K562 (cell line): ENCODE data around the gene CLDN5. TPM values are rescaled to one million over a fixed set of nuclear protein-coding genes. Genes with fewer than 3 reads are reported as not detected.
A peak's percentile ranks its signal among the peaks of the same experiment; 100 is the strongest.

Experiments used
- ATAC-seq: fragments of 200-7000 bp; cut with Tn5 transposase; 3 replicates; pipeline ENCODE4 v1.9.1; 2020; ENCODE audit warnings: moderate library complexity
- BruUV-seq: library from RNA; stranded (reverse); fragments of 400-500 nt; replicated peaks from 2 replicates; lab custom pipeline; 2021; lab: Mats Ljungman, UMichigan
- CTCF ChIA-PET: fragments of 300-600 bp; formaldehyde crosslinking; extraction: SDS; loops from one replicate; lab custom pipeline; 2021; ENCODE audit warnings: low intra/inter-chr PET ratio; lab: Yijun Ruan, JAX
- POLR2A ChIA-PET: fragments of 300-600, 350-650 bp; sonication (Branson Sonifier 250); formaldehyde crosslinking; extraction: SDS; loops from one replicate; lab custom pipeline; 2021; ENCODE audit warnings: antibody characterized with exemption, inconsistent platforms; lab: Yijun Ruan, JAX
- DNase-seq, 4 experiments: peaks; one replicate each; pipeline versions ENCODE4 v3.0.0 to v3.0.0-alpha.2; 2011 to 2018; ENCODE audit warnings: low spot score in 3 of 4, mixed read lengths in 3 of 4; ENCODE audit errors: extremely low read depth in 1 of 4
- FAIRE-seq: peaks from 2 replicates; lab custom pipeline; 2011; peaks lifted over from hg19 to GRCh38; lab: Jason Lieb, UNC
- H2AFZ ChIP-seq: 2 replicates; pipeline ENCODE4 v1.6.0; 2011; ENCODE audit warnings: low read depth, low read length, control low read depth, inconsistent platforms
- H3K27ac ChIP-seq: fragments of 200-600 bp; 3 replicates; pipeline ENCODE4 v1.8.0; 2011; ENCODE audit warnings: low read depth, mild to moderate bottlenecking, control low read depth, inconsistent platforms, low read length, moderate library complexity, mixed read lengths; ENCODE audit errors: extremely low read depth
- H3K27me3 ChIP-seq, 2 experiments: fragments of 300-600 bp in 1 of 2; 2 replicates in 1 of 2; 3 replicates in 1 of 2; pipeline versions ENCODE4 v1.6.0 to v1.8.0; 2011; ENCODE audit warnings: inconsistent platforms in 2 of 2, low read length in 2 of 2, mild to moderate bottlenecking in 1 of 2, mixed read lengths in 1 of 2, moderate library complexity in 1 of 2; ENCODE audit not compliant: control insufficient read depth in 2 of 2, insufficient read depth in 2 of 2
- H3K36me3 ChIP-seq: fragments of 300-600 bp; 3 replicates; pipeline ENCODE4 v1.8.0; 2011; ENCODE audit warnings: mild to moderate bottlenecking, low read length, inconsistent platforms; ENCODE audit not compliant: control insufficient read depth, insufficient read depth
- H3K4me1 ChIP-seq, 2 experiments: fragments of 200-600 bp in 1 of 2; replicated peaks in 1 of 2; 2 replicates in 1 of 2; 3 replicates in 1 of 2; pipeline versions ENCODE4 v1.5.1 to v1.8.0; 2011; ENCODE audit warnings: inconsistent platforms in 2 of 2, low read length in 2 of 2, mild to moderate bottlenecking in 1 of 2, mixed read lengths in 1 of 2, moderate library complexity in 1 of 2; ENCODE audit not compliant: control insufficient read depth in 2 of 2, insufficient read depth in 2 of 2
- H3K4me2 ChIP-seq: 2 replicates; pipeline ENCODE4 v1.6.1; 2011; ENCODE audit warnings: low read length, control low read depth, inconsistent platforms, mixed read lengths; ENCODE audit not compliant: insufficient read depth
- H3K4me3 ChIP-seq: fragments of 200-600 bp; sonication (generic), shearing (Covaris generic); 2 replicates; pipeline ENCODE4 v1.5.1; 2016; ENCODE audit warnings: control low read depth, inconsistent platforms
- H3K79me2 ChIP-seq: fragments of 200-600 bp; 3 replicates; pipeline ENCODE4 v1.8.0; 2011; ENCODE audit warnings: low read length, inconsistent platforms; ENCODE audit not compliant: control insufficient read depth, insufficient read depth
- H3K9ac ChIP-seq, 2 experiments: 2 replicates each; pipeline versions ENCODE4 v1.6.0 to v1.6.1; 2011; ENCODE audit warnings: low read depth in 2 of 2, low read length in 2 of 2, control low read depth in 1 of 2, inconsistent platforms in 1 of 2, mild to moderate bottlenecking in 1 of 2, mixed read lengths in 1 of 2; ENCODE audit not compliant: insufficient read depth in 1 of 2
- H3K9me1 ChIP-seq: one replicate; pipeline ENCODE4 v1.6.0; 2011; ENCODE audit warnings: inconsistent platforms, mild to moderate bottlenecking, low read length, moderate library complexity; ENCODE audit not compliant: control insufficient read depth, insufficient read depth
- H3K9me3 ChIP-seq: replicated peaks from 2 replicates; pipeline ENCODE4 v1.5.1; 2011; ENCODE audit warnings: low read depth, low read length, inconsistent platforms; ENCODE audit not compliant: control insufficient read depth, insufficient read depth
- H4K20me1 ChIP-seq: replicated peaks from 2 replicates; pipeline ENCODE4 v1.6.1; 2011; ENCODE audit warnings: low read length, inconsistent platforms, mixed read lengths; ENCODE audit not compliant: control insufficient read depth, insufficient read depth
- ATF1 ChIP-seq, 2 experiments: fragments of 450-650 bp in 1 of 2; IDR thresholded peaks; 2 replicates each; pipeline ENCODE4 v1.6.1; 2016; ENCODE audit warnings: missing compliant biosample characterization in 1 of 2, missing genetic modification characterization in 1 of 2
- BACH1 ChIP-seq: fragments of 200-800 bp; sonication (Bioruptor generic); IDR thresholded peaks from 2 replicates; pipeline ENCODE4 v1.6.1; 2016; ENCODE audit warnings: missing genetic modification characterization, missing compliant biosample characterization
- CREM ChIP-seq: IDR thresholded peaks from 2 replicates; pipeline ENCODE4 v1.6.1; 2014; ENCODE audit warnings: antibody characterized with exemption, low read depth
- EGR1 ChIP-seq: fragments of 450-650 bp; conservative IDR thresholded peaks from 2 replicates; pipeline ENCODE4 v1.6.1; 2017; ENCODE audit warnings: mild to moderate bottlenecking
- HNRNPK ChIP-seq: fragments of 200-400 bp; formaldehyde crosslinking; IDR thresholded peaks from one replicate; pipeline ENCODE4 v1.6.1; 2018; ENCODE audit warnings: mild to moderate bottlenecking, low read depth, low read length; ENCODE audit not compliant: poor library complexity, severe bottlenecking
- JUND ChIP-seq, 2 experiments: IDR thresholded peaks; 2 replicates in 1 of 2; 3 replicates in 1 of 2; pipeline ENCODE4 v1.6.1; 2011; ENCODE audit warnings: borderline replicate concordance in 2 of 2, low read depth in 2 of 2, low read length in 2 of 2, improper control_type of control experiment in 1 of 2, missing biosample characterization in 1 of 2, missing genetic modification characterization in 1 of 2, missing genetic modification reagents in 1 of 2
- NONO ChIP-seq, 2 experiments: fragments of 200-400 bp in 1 of 2; fragments of 450-650 bp in 1 of 2; formaldehyde crosslinking in 1 of 2; IDR thresholded peaks; 2 replicates each; pipeline ENCODE4 v1.6.1; 2017; ENCODE audit warnings: low read depth in 2 of 2, mild to moderate bottlenecking in 2 of 2, moderate library complexity in 2 of 2, low read length in 1 of 2
- NRF1 ChIP-seq, 2 experiments: fragments of 450-650 bp; IDR thresholded peaks in 1 of 2; conservative IDR thresholded peaks in 1 of 2; 2 replicates each; pipeline ENCODE4 v1.6.1; 2014; ENCODE audit warnings: mild to moderate bottlenecking in 2 of 2
- PHB2 ChIP-seq: fragments of 450-650 bp; IDR thresholded peaks from 2 replicates; pipeline ENCODE4 v1.6.1; 2017; ENCODE audit warnings: low read depth
- POLR2B ChIP-seq: fragments of 450-650 bp; IDR thresholded peaks from 2 replicates; pipeline ENCODE4 v1.6.1; 2018; ENCODE audit warnings: low read depth; ENCODE audit not compliant: partially characterized antibody
- RBFOX2 ChIP-seq: fragments of 200-400 bp; formaldehyde crosslinking; IDR thresholded peaks from 2 replicates; pipeline ENCODE4 v1.6.1; 2017; ENCODE audit warnings: low read depth, mild to moderate bottlenecking, low read length, moderate library complexity
- RHOXF2B ChIP-seq: fragments of 250-450 bp; sonication (Bioruptor Pico); conservative IDR thresholded peaks from 2 replicates; pipeline ENCODE4 v1.5.1; 2021
- SETDB1 ChIP-seq: IDR thresholded peaks from one replicate; pipeline ENCODE4 v1.6.1; 2012; ENCODE audit warnings: low read length, control low read depth, inconsistent platforms
- SMAD3 ChIP-seq: fragments of 450-650 bp; formaldehyde crosslinking; conservative IDR thresholded peaks from 2 replicates; pipeline ENCODE4 v1.4.0; 2020; ENCODE audit warnings: mild to moderate bottlenecking
- SMARCA5 ChIP-seq: fragments of 450-650 bp; IDR thresholded peaks from 2 replicates; pipeline ENCODE4 v1.6.1; 2016
- SOX6 ChIP-seq: fragments of 450-650 bp; IDR thresholded peaks from 2 replicates; pipeline ENCODE4 v1.6.1; 2014; ENCODE audit warnings: mild to moderate bottlenecking
- SUPT5H ChIP-seq: fragments of 450-650 bp; IDR thresholded peaks from 2 replicates; pipeline ENCODE4 v1.6.1; 2016
- THRAP3 ChIP-seq: fragments of 450-650 bp; IDR thresholded peaks from 2 replicates; pipeline ENCODE4 v1.6.1; 2016; ENCODE audit warnings: mild to moderate bottlenecking, inconsistent platforms, borderline replicate concordance
- ZNF146 ChIP-seq: IDR thresholded peaks from one replicate; pipeline ENCODE4 v1.6.1; 2018; ENCODE audit warnings: missing compliant biosample characterization; ENCODE audit not compliant: unreplicated experiment
- ZNF75A ChIP-seq: fragments of 450-650 bp; formaldehyde crosslinking; IDR thresholded peaks from 2 replicates; pipeline ENCODE4 v1.4.0; 2020; ENCODE audit warnings: mild to moderate bottlenecking
- WGBS: fragments of 100-300 bp; shearing (Covaris generic); methylation state at CpG from one replicate; pipeline ENCODE4 v1.1.6; 2016; ENCODE audit warnings: low coverage, mixed read lengths; ENCODE audit not compliant: insufficient coverage; ENCODE audit errors: missing lambda C conversion rate; 5-methylcytosine and 5-hydroxymethylcytosine counted together
- in situ Hi-C: fragments of 300-500 bp; cut with MboI; formaldehyde crosslinking; loops from 4 replicates; pipeline ENCODE4 v1.15.0; 2018; ENCODE audit warnings: inconsistent platforms, mixed read lengths
- intact Hi-C: fragments of 100-400 bp; cut with micrococcal nuclease; formaldehyde crosslinking; loops from 2 replicates; pipeline ENCODE4 v1.14.2; 2022
- polyA plus RNA-seq, 8 experiments: library from polyadenylated mRNA; depleted of rRNA in 4 of 8; stranded (reverse) in 5 of 8; unstranded in 3 of 8; fragments of >200 nt; fragmentation: Nextera tagmentation in 2 of 8; fragmentation: Illumina TruSeq in 1 of 8; extraction: Ambion mirVana in 2 of 8; extraction: Trizol in 1 of 8; gene quantifications; 2 replicates each; pipeline versions ENCODE4 v1.2.1 to v1.2.3, GENCODE V29; 2011 to 2014; ENCODE audit warnings: inconsistent platforms in 1 of 8, missing spikeins in 1 of 8
- total RNA-seq, 7 experiments: library from RNA; depleted of rRNA in 6 of 7; stranded (reverse); fragments of >200 nt in 6 of 7; fragmentation: Illumina TruSeq in 2 of 7; extraction: Trizol in 2 of 7; gene quantifications; 2 replicates each; pipeline versions ENCODE4 v1.2.1 to v1.2.3, GENCODE V29; 2011 to 2021; ENCODE audit warnings: low replicate concordance in 1 of 7
- TF ChIP-seq, protein P1 (sequence below): fragments of 450-650 bp; IDR thresholded peaks from 2 replicates; pipeline ENCODE4 v1.6.1; 2017; ENCODE audit warnings: mild to moderate bottlenecking, moderate library complexity
- TF ChIP-seq, protein P2 (sequence below), 3 experiments: fragments of 200-800 bp in 1 of 3; sonication (Bioruptor generic) in 1 of 3; sonication (generic) in 1 of 3; formaldehyde crosslinking in 1 of 3; IDR thresholded peaks; 2 replicates each; pipeline versions ENCODE4 v1.6.1 to v1.8.0; 2016 to 2022; ENCODE audit warnings: mild to moderate bottlenecking in 2 of 3, missing compliant biosample characterization in 2 of 3, missing genetic modification characterization in 2 of 3, missing genetic modification reagents in 1 of 3

The CLDN5 gene
- total and polyA plus RNA-seq, 9 of the 15 experiments (the other 6 are each of a cell fraction or from before 2014, with no cell fraction given), result 0.20 TPM; not detected in 8

GRCh38 chr22:19497245-19497644 is 27.0 kb downstream of the CLDN5 start:
- no peaks in the 10 kb centered on the region for H3K9me3 ChIP-seq
- intact Hi-C loops, result no loop called here
- H3K4me2 ChIP-seq, result no peak overlapping the region
- BruUV-seq, result no TSS peak
- H4K20me1 ChIP-seq, result no peaks in the 10 kb centered on the region; the same call in 1 of the 2 replicates
- 52% methylated on average over 3 of the region's 3 CpGs for WGBS
- FAIRE-seq (peak; percentile 26), ATAC-seq (peak; percentile 45), DNase-seq (peak; percentile 75 to 81 (median 76))
- H2AFZ ChIP-seq, result no peak overlapping the region
- POLR2A ChIA-PET, result interaction anchor here (0.6 to 5.1 kb wide), 12 partner anchors 9 to 133 kb away, joined by 3 to 46 read pairs (median 8); partner anchors contain the start of genes CDC45 and UFD1
- H3K9ac ChIP-seq, result peak overlapping the region in 1 of 2 experiments; percentile 12; a peak in 1 of 4 replicates
- H3K4me3 ChIP-seq, result no peak overlapping the region
- H3K36me3 ChIP-seq, result peaks cover 100% of the 10 kb centered on the region
- in situ Hi-C loops, result no loop called here
- CTCF ChIA-PET, result interaction anchor here (0.7 to 3.1 kb wide), 3 partner anchors 79 to 221 kb away, joined by 3 to 27 read pairs (median 3); no protein-coding TSS in a partner anchor
- no peaks in the 10 kb centered on the region for H3K27me3 ChIP-seq
- H3K4me1 ChIP-seq, result no peaks in the 10 kb centered on the region; a peak in 2 of 5 replicates
- H3K79me2 ChIP-seq, result no peaks in the 10 kb centered on the region
- H3K9me1 ChIP-seq, result no peaks in the 10 kb centered on the region
- H3K27ac ChIP-seq, result no peak overlapping the region
- TF ChIP-seq SUPT5H (0 out of 2 replicates have a peak, but pooled peaks have one; percentile 34), JUND (IDR thresholded peaks at IDR 0.05; ENCODE audit: borderline replicate concordance, low read depth, low read length) (peak; percentile 40; the same call in 1 of the 2 replicates), JUND (tag; IDR thresholded peaks at IDR 0.05; ENCODE audit: borderline replicate concordance, low read depth, low read length) (no peak; the same call in 2 of the 3 replicates), ATF1 (CRISPR knock-in tag; IDR thresholded peaks at IDR 0.05) (no peak), ATF1 (tag; IDR thresholded peaks at IDR 0.05) (peak; percentile 82), ZNF146 (CRISPR knock-in tag) (no peak), BACH1 (tag) (no peak), SETDB1 (peak; percentile 62), RHOXF2B (CRISPR knock-in tag) (0 out of 2 replicates have a peak, but pooled peaks have one; percentile 66), CREM (peak; percentile 51; the same call in 1 of the 2 replicates), NONO (IDR thresholded peaks at IDR 0.05; ENCODE audit: low read depth in 2 of 2, low read length in 1 of 2) (no peak), SOX6 (peak; percentile 38; the same call in 1 of the 2 replicates), ZNF75A (CRISPR knock-in tag) (0 out of 2 replicates have a peak, but pooled peaks have one; percentile 33), THRAP3 (no peak), POLR2B (peak; percentile 55), PHB2 (no peak), HNRNPK (no peak), EGR1 (peak; percentile 76), NRF1 (conservative IDR thresholded peaks at IDR 0.05 in 1 of 2, IDR thresholded peaks at IDR 0.05 in 1 of 2) (peak; percentile 20 to 26; a peak in 1 of 4 replicates), RBFOX2 (peak; percentile 62), SMAD3 (CRISPR knock-in tag) (0 out of 2 replicates have a peak, but pooled peaks have one; percentile 31), SMARCA5 (no peak)
- TF ChIP-seq, protein P1, sequence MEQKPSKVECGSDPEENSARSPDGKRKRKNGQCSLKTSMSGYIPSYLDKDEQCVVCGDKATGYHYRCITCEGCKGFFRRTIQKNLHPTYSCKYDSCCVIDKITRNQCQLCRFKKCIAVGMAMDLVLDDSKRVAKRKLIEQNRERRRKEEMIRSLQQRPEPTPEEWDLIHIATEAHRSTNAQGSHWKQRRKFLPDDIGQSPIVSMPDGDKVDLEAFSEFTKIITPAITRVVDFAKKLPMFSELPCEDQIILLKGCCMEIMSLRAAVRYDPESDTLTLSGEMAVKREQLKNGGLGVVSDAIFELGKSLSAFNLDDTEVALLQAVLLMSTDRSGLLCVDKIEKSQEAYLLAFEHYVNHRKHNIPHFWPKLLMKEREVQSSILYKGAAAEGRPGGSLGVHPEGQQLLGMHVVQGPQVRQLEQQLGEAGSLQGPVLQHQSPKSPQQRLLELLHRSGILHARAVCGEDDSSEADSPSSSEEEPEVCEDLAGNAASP, result no peak
- TF ChIP-seq, protein P2, sequence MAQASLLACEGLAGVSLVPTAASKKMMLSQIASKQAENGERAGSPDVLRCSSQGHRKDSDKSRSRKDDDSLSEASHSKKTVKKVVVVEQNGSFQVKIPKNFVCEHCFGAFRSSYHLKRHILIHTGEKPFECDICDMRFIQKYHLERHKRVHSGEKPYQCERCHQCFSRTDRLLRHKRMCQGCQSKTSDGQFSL (CRISPR knock-in tag; IDR thresholded peaks at IDR 0.05), result no peak
- TF ChIP-seq, protein P2 (tag; IDR thresholded peaks at IDR 0.05), result no peak
